ENCODE results near the gene AP2A2.

AP2A2 gene

GRCh38 chr11:893008-893654, 32.5 kb upstream of the AP2A2 start:
- no peak for DNase-seq (ENCODE audit: low spot score)
- TF ChIP-seq CTCF (IDR thresholded peaks at IDR 0.05; ENCODE audit: extremely low read depth, missing control alignments), result no peak

DNA sequence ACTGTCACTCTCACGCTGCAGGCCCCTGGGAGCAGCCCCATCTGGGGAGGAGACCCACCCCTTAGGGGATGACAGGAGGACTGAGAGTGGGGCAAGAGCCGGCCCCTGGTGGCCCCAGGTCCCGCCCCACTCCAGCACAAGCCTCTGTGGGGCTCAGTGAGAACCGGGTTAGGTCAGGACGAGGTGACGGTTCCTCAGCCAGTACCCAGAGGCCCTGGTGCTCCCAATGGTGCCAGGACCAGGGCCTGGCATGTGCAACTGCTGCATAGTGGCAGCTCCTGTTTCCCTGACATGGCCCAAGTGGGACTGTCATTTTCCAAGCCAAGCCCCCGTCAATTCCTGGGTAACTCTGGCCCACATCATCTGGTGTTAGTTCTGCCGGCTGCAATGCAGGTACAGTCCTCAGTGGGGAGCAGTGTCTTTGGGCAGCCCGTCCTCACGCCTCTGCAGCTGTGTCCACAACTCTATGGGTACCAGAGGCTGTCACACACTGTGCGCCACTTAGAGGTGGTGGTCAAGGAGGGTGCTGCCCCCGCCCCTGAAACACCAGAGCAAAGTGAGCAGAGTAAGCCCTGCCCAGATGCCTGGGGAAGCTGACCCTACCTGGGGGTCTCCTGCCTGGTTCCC, 31.0 kb upstream of the AP2A2 start:
- DNase-seq (ENCODE audit: low spot score), result no peak
- TF ChIP-seq CTCF (IDR thresholded peaks at IDR 0.05; ENCODE audit: extremely low read depth, missing control alignments), result no peak

DNA sequence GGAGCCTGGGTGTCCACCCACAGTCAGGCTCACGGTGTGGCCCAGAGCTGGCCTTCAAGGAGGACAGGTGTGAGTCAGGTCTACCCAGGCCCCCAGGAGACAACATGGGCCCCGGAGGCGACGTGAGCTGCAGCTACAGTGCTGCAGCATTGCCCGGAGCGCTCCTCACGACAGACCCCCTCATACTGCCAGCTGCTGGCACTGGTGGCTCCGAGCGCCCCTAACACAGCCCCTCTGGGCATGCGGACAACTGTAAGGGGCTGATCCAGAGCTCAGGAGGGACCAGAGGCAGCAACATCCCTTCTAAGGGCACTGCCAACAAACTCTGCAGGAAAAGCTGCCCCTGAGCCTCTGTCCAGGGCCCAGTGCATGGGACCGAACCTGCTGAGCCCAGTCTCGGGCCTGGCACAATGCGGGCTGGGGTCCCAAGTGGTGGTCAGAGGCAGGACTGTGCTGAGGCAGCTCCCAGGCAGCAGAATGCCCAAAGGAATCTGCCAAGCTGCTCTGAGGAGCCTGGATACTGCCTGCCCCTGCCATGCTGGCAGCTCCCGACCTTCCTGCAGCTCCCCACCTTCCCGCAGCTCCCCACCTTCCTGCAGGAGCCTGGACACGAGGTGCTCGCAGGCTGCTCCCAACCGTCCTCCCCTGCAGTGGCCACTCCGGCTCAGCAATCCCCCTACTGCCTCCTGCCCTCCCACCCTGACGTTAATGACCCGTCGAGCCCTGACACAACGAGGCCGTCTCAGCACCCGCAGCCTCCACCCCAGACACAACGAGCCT, 30.1 kb upstream of the AP2A2 start:
- no peak for TF ChIP-seq CTCF (IDR thresholded peaks at IDR 0.05; ENCODE audit: extremely low read depth, missing control alignments)
- DNase-seq (ENCODE audit: low spot score), result no peak

DNA sequence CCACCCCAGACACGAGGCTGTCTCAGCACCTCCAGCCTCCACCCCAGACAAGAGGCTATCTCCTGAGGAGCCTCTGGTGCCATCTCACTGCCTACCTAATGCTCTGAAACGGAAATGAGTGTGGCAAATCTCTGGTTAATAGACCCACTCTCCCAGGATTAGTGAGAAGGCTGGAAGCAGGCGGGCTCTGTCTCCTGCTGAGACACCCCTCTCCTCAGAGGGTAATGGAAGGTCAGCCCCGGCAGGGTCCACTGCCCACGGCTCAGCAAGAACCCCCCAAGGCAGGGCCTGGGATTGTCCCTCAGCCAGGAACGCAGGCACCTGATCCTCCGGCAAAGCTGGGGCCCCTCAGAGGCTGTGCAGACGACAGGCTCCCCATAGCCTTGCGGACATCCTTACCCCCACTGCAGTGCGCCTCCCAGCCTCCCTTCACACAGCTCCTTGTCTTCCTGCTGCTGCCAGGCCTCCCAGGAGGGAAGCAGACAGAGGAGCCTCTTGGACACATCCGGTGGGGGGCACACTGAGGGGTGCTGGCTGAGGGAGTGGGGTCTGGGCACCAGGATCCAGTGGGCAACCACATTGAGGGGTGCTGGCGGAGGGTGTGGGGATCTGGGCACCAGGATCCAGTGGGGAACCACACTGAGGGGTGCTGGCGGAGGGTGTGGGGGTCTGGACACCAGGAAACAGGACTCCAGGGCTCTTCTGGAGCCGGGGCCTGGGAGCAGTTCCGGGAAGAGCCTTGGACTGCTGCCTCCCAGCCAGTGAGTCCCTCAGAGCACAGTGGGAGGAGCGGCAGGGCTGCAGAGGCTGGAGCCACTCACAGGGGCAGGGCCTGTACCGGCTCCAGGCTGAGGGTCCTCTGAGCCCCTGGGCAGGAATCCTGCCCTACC, 28.2 kb upstream of the AP2A2 start:
- no peak for TF ChIP-seq CTCF (IDR thresholded peaks at IDR 0.05; ENCODE audit: extremely low read depth, missing control alignments)
- DNase-seq (ENCODE audit: low spot score), result no peak

- DNase-seq (ENCODE audit: low spot score), result no peak
- no peak for TF ChIP-seq CTCF (IDR thresholded peaks at IDR 0.05; ENCODE audit: extremely low read depth, missing control alignments)
These were observed 27.5 kb upstream of the AP2A2 start for GRCh38 chr11:898143-898511.

DNA sequence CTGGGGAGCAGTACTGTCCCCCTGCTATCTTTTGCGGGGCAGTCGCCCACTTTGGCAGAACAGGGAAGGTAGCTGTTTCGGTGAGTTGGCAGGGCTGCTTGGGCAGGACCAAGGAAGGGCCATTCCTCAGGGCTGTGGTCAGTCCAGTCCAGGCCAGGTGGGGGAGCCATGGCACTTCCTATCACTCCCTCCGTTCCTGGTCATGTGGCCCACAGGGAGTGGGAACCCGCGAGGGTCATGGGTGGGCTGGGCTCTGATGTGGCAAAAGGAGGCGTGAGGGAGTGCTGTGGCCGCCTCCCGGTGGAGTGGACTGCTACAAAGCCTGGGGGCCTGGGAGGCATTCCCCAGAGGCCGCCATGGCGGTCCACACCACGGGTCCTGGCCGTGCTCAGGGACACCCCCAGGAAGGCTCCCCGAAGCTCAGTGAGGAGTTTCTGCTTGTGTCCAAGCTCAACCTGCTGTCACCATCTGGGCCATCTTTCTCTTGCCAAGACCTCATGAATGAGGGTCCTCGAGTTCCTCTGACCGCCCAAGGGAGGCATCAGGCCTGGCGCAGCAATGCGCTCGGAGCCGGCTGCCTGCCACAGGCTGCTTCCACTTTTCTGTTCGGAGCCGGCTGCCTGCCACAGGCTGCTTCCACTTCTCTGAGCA, 27.0 kb upstream of the AP2A2 start:
- DNase-seq (ENCODE audit: low spot score), result no peak
- no peak for TF ChIP-seq CTCF (IDR thresholded peaks at IDR 0.05; ENCODE audit: extremely low read depth, missing control alignments)
